ENCODE data around the gene MAPT.

The MAPT gene

GRCh38 chr17:45863857-45864654 is 30.3 kb upstream of the MAPT start:
- no peak for DNase-seq

GRCh38 chr17:45867171-45867570 is 27.2 kb upstream of the MAPT start:
- DNase-seq, result no peak

GRCh38 chr17:45867702-45868101 is 26.7 kb upstream of the MAPT start:
- DNase-seq, result no peak

GRCh38 chr17:45868276-45868675 is 26.1 kb upstream of the MAPT start:
- no peak for DNase-seq

GRCh38 chr17:45869676-45870341 is 24.5 kb upstream of the MAPT start:
- DNase-seq, result no peak

GRCh38 chr17:45870342-45870974 is 23.9 kb upstream of the MAPT start:
- DNase-seq, result no peak

GRCh38 chr17:45871718-45872117 is 22.6 kb upstream of the MAPT start:
- DNase-seq, result no peak

GRCh38 chr17:45873728-45874127 is 20.6 kb upstream of the MAPT start:
- no peak for DNase-seq

- no peak for DNase-seq
Measured at GRCh38 chr17:45874151-45874550, 20.2 kb upstream of the MAPT start.

- no peak for DNase-seq
Measured at GRCh38 chr17:45876539-45876938, 17.8 kb upstream of the MAPT start.

- no peak for DNase-seq
Measured at GRCh38 chr17:45877467-45877866, 16.9 kb upstream of the MAPT start.

- no peak for DNase-seq
Measured at GRCh38 chr17:45883063-45883462, 11.3 kb upstream of the MAPT start.

- DNase-seq, result no peak
Measured at GRCh38 chr17:45886852-45887251, 7.5 kb upstream of the MAPT start.

GRCh38 chr17:45888392-45888791 is 6.0 kb upstream of the MAPT start:
- DNase-seq, result no peak

- DNase-seq, result no peak
Measured at GRCh38 chr17:45889579-45889978, 4.8 kb upstream of the MAPT start.

GRCh38 chr17:45893725-45894021 is 681 bp upstream of the MAPT start:
- DNase-seq, result no peak

- peak; percentile 73 for DNase-seq
Measured at GRCh38 chr17:45895304-45895968, 1.1 kb downstream of the MAPT start.

- no peak for DNase-seq
Measured at GRCh38 chr17:45895969-45896785, 1.8 kb downstream of the MAPT start.

- no peak for DNase-seq
Measured at GRCh38 chr17:45896803-45897693, 2.7 kb downstream of the MAPT start.

GRCh38 chr17:45900136-45900535 is 5.8 kb downstream of the MAPT start:
- DNase-seq, result no peak

- DNase-seq, result no peak
Measured at GRCh38 chr17:45900723-45901415, 6.5 kb downstream of the MAPT start.

Data from NCI-H2107 (cell line).